HL-60/S4 treated with retinoic acid at 250 ng/mL for 4 days and 3 days (cell line): ENCODE data around the gene FMN1.

Source experiments
- in situ Hi-C: fragments of 300-500 bp; cut with MboI; formaldehyde crosslinking; loops from 2 replicates; pipeline ENCODE4 v1.7.0; 2022; ENCODE audit warnings: low sequenced_read_pairs

The FMN1 gene

DNA sequence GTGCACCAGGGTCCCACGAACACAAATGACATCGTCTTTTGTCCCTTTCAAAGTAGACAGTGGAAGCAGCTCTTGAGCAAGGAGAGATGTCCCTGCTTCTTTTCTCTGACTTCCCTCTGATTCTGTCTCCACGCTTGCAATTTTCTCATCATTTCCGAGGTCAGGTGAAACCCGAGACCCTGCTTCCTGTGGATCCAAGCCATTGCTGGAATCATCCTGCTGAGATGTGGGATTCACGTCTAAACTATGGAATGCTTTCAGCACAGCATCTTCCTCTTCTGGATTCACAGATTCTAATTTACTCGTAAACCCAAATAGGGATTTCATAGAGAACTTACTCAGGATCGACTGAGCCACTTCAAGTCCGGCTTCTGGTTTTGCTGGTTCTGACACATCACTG, 127.1 kb downstream of the FMN1 start:
- in situ Hi-C loops: no loop called here

DNA sequence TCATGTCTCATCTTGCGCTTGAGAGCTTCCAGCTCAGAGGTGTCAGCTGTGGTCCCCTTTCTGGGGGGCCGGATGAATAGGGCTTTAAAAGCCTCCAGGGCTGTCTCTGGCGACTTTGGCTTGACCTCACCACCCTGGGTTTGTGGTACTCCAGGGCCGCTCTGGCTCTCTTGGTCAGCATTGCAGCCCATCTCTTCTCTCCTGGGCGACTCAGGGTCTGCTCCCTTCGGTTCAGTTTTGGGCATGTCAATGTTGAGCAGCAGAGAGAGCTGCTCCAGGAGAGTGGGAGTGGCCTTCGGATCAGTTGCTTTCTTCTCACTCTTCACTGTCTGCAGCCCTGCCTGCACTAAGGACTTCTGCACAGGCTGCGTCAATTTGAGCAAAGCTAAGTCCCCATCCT, 127.9 kb downstream of the FMN1 start:
- in situ Hi-C loops: no loop called here

DNA sequence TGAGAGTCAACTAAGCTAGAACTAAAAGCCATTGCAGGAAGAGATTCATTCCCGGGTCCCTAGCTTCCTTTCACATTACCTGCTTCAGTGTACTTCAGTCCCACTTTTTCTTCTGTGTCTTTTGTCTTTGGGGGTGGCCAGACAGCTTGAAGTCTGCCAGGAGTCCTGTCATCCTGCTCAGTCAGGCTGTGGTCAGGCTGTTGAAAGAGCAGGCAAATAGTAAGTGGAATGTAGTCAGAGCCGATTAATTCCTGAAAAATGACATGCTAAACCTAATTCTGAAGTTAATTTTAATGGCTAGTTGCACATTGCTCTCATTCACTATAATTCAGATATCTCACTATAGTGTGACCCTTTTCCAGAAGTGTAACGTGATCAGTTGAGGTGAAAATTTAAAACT, 129.6 kb downstream of the FMN1 start:
- in situ Hi-C loops: no loop called here

DNA sequence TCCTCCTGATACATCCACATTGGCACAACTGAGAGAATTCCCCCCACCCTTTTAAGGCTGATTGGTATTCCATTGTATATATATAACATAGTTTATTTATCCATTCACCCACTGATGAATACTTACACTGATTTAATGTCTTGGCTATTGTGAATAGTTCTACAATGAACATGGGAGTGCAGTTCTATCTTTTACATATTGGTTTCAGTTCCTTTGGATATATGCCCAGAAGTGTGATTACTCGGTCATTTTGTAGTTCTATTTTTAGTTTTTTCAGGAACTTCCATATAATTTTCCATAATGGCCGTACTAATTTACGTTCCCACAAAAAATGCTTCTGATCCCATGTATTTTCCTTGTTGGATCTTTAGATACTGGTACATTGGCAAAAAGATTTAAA, 135.3 kb downstream of the FMN1 start:
- in situ Hi-C loops: no loop called here

DNA sequence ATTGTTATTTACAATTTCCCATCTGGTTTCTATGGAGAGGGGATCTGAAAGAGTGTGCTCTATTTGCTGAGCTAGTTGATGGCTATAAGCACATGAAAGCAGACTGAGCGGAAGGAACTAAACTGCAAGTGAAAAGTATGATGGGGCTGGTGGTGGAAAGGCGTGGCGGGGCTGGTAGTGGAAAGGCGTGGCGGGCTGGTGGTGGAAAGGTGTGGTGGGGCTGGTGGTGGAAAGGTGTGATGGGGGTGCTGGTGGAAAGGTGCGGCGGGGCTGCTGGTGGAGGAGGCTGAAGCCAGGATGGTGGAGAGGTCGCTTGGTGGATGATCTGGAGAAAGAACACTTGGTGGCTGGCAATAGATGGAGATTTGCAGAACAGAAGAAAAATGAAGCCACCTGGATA, 136.7 kb downstream of the FMN1 start:
- in situ Hi-C loops: no loop called here

DNA sequence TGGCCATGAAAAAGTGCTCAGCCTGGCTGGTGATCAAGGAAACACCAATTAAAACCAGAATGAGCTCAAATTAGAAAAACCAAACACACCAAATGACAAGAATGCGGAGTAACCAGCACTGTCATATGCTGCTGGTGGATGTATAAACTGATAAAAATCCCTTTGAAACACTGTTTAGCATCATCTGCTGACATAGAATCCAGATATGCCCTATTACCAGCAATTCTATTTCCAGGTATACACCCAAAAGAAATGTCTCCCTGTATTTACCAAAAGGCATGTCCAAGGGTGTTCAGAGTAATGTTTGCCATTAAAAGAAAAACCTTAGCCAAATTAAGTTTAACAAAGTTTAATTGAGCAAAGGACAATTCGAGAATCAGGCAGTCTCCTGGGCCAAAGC, 138.6 kb downstream of the FMN1 start:
- in situ Hi-C loops: no loop called here

DNA sequence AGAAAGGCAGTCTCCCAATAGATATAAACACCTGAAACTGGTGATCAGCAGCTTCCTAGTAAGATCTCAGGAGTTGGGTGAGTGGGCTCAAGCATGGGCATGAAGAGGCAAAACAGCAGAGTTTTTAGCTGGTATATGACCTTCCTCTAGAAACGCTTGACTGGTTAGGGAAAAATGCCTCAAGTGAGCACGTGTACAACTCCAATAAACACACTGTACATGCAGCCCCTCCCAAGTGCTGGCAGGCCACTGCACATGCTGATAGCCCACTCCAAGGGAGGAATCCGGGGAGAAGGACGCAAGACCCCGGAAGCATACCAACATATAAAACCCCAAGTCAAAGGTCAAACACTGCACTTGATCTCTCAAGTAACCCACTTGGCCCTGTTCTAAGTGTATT, 143.0 kb downstream of the FMN1 start:
- in situ Hi-C loops: no loop called here

DNA sequence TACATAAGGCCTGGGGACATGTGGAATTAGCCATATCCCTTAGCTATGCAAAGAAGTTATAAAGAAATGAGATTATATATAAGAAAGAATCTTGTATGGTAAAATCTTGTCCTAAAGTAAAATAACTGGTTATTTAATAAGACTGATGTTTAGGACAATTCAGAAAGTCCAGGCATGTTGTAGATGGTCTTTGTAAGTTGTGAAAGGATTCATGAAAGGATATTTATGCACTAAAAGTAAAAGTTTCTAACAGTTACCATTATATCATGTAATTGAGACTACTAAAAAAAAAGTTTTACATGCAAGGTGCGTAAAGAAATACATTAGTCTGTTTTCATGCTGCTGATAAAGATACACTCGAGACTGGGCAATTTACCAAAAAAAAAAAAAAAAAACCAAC, 146.3 kb downstream of the FMN1 start:
- in situ Hi-C loops: no loop called here

DNA sequence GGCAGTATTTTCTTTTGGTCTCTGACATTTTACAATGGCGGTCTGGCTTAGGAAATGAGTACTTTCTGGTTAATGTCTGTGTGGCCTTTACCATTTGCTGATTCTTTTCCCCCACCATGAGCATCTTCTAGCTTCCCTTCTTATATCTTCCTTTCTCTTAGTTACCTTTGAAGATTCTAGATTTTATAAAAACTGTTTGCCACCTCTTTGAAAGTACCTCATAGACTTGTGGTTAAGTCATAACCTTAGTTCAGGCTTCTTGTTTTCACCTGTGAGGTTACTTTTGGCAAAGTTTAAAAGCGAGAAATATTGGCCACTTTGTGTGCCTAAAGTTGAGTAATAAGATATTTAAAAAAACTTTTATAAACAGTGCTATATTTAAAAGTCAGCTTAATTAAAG, 147.4 kb downstream of the FMN1 start:
- in situ Hi-C loops: no loop called here

DNA sequence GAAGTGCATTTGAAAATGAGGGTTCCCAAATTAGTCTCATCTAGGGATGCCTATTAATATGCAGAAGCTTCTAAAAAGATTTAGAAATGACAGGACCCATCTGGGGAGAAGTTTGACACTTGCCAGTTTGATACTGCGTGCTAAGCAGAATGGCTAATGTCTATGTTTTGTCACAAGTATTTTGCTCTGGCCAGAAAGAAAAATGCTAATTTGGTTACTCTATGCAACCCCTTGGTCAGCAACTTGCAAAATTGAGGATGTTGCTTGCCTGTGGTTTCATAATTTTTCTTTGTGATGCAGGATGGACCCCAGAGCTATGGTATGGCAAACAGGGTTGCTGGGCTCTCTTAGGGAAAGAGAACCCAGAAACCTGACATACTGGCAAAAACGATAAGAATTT, 148.2 kb downstream of the FMN1 start:
- in situ Hi-C loops: no loop called here

DNA sequence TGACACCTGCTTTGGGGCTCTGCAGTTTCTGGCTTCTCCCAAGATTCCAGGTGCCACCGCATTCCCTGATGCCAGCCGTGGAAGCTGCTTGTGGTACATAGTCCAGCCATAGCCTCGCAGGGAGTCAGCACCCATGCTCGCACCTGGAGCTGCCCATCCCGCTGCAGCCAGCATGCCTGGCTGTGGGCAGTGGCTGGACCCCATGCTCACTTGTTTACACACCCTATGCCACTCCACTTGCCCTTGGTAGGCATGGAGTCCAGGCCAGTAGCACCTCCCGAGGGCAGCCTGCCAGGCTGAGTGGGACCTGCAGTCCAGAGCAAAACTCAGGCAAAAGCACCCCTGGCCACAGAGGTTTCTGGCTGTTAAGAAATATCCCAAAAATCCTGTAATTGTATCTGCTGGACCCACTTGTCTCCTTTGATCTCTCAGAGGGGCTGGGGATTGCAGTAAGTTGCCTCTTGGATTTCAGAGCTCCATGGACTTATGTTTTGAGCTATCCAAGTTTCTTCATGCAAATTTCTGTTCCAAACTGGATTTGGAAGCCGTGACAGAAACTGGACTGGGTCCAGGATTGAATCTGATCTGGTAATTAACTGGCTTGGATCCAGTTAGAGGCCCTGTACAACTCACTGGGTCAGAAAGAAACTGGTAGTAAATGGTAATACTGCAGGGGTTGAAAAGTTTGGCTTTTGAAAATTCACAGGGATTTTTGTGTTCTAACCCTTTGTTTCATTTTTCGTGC, 149.3 kb downstream of the FMN1 start:
- in situ Hi-C loops: no loop called here

DNA sequence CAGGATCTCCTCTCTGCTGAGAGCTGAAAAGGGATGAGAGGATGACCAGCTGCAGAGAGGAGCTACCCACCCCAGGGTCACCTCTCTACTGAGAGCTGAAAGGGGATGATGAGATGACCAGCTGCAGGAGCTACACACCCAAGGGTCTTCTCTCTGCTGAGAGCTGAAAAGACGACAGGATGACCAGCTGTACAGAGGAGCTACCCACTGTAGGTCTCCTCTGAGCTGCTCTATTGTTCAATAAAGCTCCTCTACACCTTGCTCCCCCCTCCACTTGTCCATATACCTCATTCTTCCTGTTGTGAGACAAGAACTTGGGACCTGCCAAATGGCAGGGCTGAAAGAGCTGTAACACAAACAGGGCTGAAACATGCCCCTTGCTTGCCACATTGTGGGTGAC, 149.9 kb downstream of the FMN1 start:
- in situ Hi-C loops: no loop called here

DNA sequence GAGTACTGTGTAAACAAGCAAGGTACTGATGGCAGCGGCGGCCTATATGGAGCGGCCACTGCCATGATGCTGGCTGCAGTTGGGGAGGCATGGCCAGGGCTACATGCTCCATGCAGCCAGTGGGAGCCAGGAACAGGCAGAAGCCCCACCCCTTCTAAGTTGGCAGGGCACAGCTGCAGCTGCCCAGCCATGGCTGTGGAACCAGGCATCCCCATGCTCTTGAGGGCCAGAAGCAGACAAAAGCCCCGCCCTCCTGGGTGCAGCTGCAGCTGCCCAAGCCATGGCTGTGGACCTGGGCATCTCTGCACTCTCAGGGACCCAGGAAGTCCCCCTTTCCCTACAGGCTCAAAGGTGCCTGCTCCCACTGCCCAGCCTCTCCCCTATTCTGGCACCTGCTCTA, 150.9 kb downstream of the FMN1 start:
- in situ Hi-C loops: no loop called here

DNA sequence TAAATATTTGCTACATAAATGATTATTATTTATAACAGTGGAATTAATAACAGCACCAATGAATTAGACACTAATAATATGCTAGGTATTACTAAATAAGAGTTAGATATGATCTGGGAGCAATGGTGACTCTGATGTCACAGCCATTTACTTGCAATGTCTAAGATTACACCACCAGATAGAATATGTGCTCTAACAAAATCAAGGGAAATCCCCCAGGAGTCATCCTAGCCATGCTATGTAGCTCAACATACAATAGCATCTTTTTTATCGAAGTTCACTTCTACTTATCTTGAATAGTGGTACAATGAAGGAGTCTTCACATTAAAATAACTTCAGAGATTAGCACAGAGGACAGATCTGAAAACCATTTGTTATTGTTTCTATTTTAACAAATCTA, 154.0 kb downstream of the FMN1 start:
- in situ Hi-C loops: no loop called here

DNA sequence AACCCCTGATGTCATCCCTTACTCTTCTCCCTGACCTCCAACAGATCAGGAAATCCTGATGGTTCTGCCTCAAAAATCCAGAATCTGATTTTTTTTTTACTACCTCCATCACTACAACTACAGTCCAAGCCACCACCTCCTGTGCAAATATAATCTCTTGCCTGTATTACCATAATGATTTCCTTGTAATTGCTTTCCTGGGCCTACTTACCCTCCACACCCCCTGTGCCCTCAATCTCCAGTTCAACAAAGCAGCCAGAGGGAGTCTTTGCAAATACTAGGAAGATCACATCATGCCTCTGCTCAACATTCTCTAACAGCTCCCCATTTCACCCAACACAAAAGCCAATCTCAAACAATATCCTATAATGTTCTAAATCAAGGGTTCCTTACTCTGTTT, 159.9 kb downstream of the FMN1 start:
- in situ Hi-C loops: no loop called here

DNA sequence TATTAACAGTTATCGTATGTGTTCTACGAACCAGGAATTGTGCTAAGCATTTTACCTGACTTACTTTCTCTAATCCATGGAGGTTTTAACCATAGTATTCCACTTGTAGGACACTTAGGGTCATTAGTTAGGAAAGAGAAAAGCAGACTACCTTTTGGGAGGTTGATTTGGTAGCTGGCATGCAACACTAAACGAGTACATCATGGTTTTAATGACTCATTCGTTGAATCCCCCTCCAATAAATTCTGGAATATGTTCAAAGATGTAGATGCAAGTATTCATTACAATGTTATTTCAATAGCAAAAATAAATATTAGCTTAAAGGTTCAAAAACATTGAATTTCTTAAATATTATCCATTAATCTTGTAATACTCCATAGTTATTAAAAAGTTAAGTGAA, 162.5 kb downstream of the FMN1 start:
- in situ Hi-C loops: no loop called here

DNA sequence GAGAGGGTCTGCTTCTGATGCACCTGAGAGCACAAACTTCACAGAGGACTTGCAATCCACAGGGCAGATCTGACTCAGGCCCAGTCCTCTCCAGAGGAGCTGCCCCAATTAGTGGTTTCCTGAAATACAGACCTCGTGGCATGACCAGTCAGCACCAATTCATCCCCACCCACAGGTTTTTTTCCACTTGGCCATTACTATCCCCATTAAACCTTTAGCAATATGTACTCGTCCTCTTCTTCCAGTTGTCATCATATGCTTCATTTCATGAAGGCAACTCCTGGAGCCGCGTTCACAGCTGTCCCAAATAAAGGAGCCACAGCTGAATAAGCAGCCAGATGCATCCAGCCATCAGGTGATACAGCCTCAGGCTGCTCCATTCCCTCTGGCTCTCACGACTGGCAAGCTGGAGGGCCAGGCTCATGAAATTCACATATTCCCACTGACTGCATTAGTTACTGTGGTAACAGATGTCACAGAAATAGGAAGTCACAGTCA, 163.1 kb downstream of the FMN1 start:
- in situ Hi-C loops: no loop called here

DNA sequence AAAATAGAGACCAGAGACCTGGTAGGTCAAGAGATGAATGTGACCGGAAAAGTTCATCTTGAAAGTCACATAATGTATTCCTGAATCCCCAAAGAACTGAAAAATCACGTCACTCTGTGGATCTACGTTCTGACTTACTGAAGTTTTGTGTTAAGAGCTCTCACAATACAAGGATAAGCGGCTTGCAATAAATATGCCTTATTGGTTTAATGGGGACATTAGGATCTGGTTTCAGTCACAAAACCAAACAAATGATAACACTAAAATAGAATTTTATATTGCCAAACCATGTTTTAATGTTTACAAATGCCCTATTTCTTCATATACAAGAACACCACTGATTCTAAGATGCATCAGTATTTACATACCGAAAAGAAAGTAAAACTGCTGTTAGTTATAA, 164.2 kb downstream of the FMN1 start:
- in situ Hi-C loops: no loop called here

DNA sequence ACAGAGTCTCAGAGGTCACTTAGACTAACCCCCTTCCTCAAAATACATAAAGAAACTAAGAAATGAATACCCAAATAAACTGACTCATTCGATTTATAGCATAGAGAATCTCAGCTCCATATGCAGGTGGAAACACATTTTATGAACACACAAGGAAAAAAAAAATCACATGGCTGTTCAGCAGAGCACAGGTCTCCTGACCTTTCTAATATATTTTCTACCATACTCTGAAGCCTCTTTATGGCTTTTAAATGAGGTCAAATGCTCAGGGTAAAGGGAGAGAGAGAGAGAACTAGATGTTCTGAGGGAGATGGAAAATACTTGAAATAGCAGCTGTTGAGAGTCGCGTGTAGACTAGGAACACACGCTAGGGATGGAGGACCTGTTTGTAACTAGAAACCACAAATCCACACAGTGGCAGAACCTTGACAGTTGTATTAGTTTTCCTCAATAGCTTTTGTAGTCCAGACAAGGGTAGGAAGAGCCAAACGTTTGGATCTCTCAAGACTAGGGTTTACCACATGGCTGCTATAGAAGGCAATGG, 165.3 kb downstream of the FMN1 start:
- in situ Hi-C loops: no loop called here

DNA sequence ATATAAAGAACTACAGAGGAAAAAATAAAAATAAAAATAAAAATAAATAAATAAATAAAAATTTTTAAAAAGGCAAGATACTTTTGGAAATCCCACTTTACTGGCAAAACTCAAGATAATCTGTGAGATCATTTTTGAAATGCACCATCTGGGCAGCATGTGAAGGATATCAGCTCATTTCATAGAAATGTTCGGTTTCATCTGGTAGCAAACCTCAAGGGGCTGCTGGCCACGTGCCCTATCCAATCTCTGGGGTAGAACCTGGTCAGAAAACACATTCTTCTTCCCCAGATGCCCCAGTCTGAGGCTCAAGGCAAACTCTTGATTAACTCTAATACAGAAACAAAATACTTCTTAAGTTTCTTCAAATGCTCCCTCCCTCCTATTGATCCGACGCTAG, 166.0 kb downstream of the FMN1 start:
- in situ Hi-C loops: no loop called here

DNA sequence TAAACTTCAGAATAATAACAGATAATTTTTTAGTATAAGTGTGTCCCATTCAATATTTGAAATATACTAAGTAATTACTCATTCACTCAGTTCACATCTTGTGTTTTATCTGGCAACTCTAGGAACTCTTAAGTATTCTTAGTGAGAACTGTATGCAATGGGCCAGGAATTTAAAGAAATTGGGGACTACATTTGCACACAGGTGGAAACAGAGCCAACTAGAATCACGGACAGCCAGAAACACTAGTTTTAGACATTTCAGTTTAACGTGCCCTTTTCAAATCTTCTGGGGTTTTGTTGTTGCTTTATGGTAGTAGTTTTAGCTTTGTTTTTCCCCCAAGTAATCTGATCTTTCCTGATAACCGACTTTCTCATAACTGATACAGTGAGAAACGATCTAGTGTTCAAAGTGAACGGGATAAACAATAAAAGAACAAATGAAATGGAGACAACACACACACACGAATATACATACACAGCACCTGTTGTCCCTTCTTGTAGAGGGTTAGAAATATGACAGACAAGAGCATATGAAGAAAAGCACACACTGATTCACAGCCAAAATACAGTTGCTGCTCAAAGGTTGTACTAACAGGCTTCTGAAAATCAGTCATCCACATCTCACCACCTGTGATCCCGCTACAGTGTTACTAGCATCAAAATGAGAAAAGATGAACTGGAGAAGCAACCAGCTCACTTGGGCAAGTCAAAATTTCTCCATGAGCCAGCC, 167.0 kb downstream of the FMN1 start:
- in situ Hi-C loops: no loop called here

DNA sequence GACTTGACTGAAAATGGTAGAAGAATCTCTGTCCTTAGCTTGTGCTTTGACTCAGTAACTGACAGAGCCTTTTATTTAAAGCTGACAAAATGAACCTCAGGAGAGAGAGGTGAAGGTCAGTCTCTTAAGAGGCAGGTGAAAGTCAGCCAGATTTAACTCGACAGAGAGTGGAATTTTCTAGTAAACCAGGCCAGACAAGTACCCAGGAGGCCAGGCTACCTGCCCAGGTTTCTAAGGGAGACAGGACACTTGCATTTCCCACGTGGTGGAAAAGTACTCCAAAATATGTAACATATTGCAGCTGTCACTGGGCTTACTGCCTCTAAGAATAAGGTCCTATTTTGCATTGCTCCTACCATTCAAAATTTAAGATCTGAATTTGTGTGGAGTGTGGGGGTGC, 167.9 kb downstream of the FMN1 start:
- in situ Hi-C loops: no loop called here
